MM.1S (cell line): Measurements from ENCODE around the gene MAGI3.

Experiments used
- DNase-seq: peaks from one replicate; pipeline ENCODE4 v3.0.0-alpha.2; 2015
- H2AFZ ChIP-seq: fragments of 300-600 bp; sonication (generic); 2 replicates; pipeline ENCODE4 v1.6.0; 2016; ENCODE audit warnings: antibody characterized with exemption, low read length
- H3F3A ChIP-seq: fragments of 300-600 bp; sonication (generic); 2 replicates; pipeline ENCODE4 v1.6.1; 2016; ENCODE audit warnings: mild to moderate bottlenecking, antibody characterized with exemption, low read length, moderate library complexity, mixed read lengths; ENCODE audit not compliant: insufficient read depth
- H3K27ac ChIP-seq: fragments of 300-600 bp; sonication (generic); 2 replicates; pipeline ENCODE4 v1.5.1; 2016; ENCODE audit warnings: mild to moderate bottlenecking, low read length
- H3K27me3 ChIP-seq: fragments of 300-600 bp; sonication (generic); replicated peaks from 2 replicates; pipeline ENCODE4 v1.6.0; 2016; ENCODE audit warnings: low read length; ENCODE audit not compliant: insufficient read depth
- H3K36me3 ChIP-seq: fragments of 300-600 bp; sonication (generic); replicated peaks from 2 replicates; pipeline ENCODE4 v1.6.1; 2016; ENCODE audit warnings: mild to moderate bottlenecking, low read length, mixed read lengths; ENCODE audit not compliant: insufficient read depth
- H3K4me1 ChIP-seq: fragments of 300-600 bp; sonication (generic); 2 replicates; pipeline ENCODE4 v1.6.1; 2016; ENCODE audit warnings: low read length, mixed read lengths
- H3K4me2 ChIP-seq: fragments of 300-600 bp; sonication (generic); 2 replicates; pipeline ENCODE4 v1.6.0; 2016; ENCODE audit warnings: low read depth, low read length
- H3K4me3 ChIP-seq: fragments of 300-600 bp; sonication (generic); 2 replicates; pipeline ENCODE4 v1.5.1; 2016; ENCODE audit warnings: low read length, mixed read lengths
- H3K79me2 ChIP-seq: fragments of 300-600 bp; sonication (generic); 2 replicates; pipeline ENCODE4 v1.6.1; 2016; ENCODE audit warnings: mixed run types, low read length, mixed read lengths
- H3K9ac ChIP-seq: fragments of 300-600 bp; sonication (generic); 2 replicates; pipeline ENCODE4 v1.6.1; 2016; ENCODE audit warnings: low read length, mixed read lengths
- H3K9me2 ChIP-seq: fragments of 300-600 bp; sonication (generic); replicated peaks from 2 replicates; pipeline ENCODE4 v1.6.1; 2016; ENCODE audit warnings: mild to moderate bottlenecking, low read length, mixed read lengths; ENCODE audit not compliant: insufficient read depth
- H3K9me3 ChIP-seq: fragments of 300-600 bp; sonication (generic); replicated peaks from 2 replicates; pipeline ENCODE4 v1.6.1; 2016; ENCODE audit warnings: mild to moderate bottlenecking, low read length, mixed read lengths; ENCODE audit not compliant: insufficient read depth
- H4K20me1 ChIP-seq: fragments of 300-600 bp; sonication (generic); 2 replicates; pipeline ENCODE4 v1.6.1; 2016; ENCODE audit warnings: mild to moderate bottlenecking, low read length, moderate library complexity, mixed read lengths; ENCODE audit not compliant: insufficient read depth
- CTCF ChIP-seq: fragments of 300-600 bp; sonication (generic); IDR thresholded peaks from 2 replicates; pipeline ENCODE4 v1.5.1; 2016; ENCODE audit warnings: antibody characterized with exemption, low read length, mixed read lengths
- EZH2 ChIP-seq: fragments of 300-600 bp; sonication (generic); optimal IDR thresholded peaks from 2 replicates; pipeline ENCODE3; 2017; ENCODE audit warnings: low read depth, mild to moderate bottlenecking, antibody characterized with exemption, low read length, mixed read lengths
- EZH2phosphoT487 ChIP-seq: fragments of 300-600 bp; sonication (generic); IDR thresholded peaks from 2 replicates; pipeline ENCODE4 v1.6.1; 2018; ENCODE audit warnings: antibody characterized with exemption, low read length

MAGI3 gene

GRCh38 chr1:113493533-113493932 lies 103.2 kb downstream of the MAGI3 start:
- H3K9me2 ChIP-seq, result no peaks in the 10 kb centered on the region
- no peak overlapping the region for H2AFZ ChIP-seq
- H3K27ac ChIP-seq, result no peak overlapping the region
- no peaks in the 10 kb centered on the region for H3K79me2 ChIP-seq
- no peaks in the 10 kb centered on the region for H3K27me3 ChIP-seq
- no peak overlapping the region for H3K9ac ChIP-seq
- no peak overlapping the region for H3K4me2 ChIP-seq
- DNase-seq, result no peak
- H3K4me3 ChIP-seq, result no peak overlapping the region
- TF ChIP-seq EZH2phosphoT487 (no peak), CTCF (no peak), EZH2 (no peak)
- no peaks in the 10 kb centered on the region for H3F3A ChIP-seq
- no peaks in the 10 kb centered on the region for H3K9me3 ChIP-seq
- no peaks in the 10 kb centered on the region for H3K4me1 ChIP-seq
- H3K36me3 ChIP-seq, result no peaks in the 10 kb centered on the region
- no peaks in the 10 kb centered on the region for H4K20me1 ChIP-seq

- Histone ChIP-seq H3K27ac (no peak overlapping the region), H3K27me3 (no peaks in the 10 kb centered on the region), H4K20me1 (no peaks in the 10 kb centered on the region), H3K9ac (no peak overlapping the region), H3K9me2 (no peaks in the 10 kb centered on the region), H3K9me3 (no peaks in the 10 kb centered on the region), H3K36me3 (no peaks in the 10 kb centered on the region), H3K4me2 (no peak overlapping the region), H2AFZ (no peak overlapping the region), H3K4me3 (no peak overlapping the region), H3K4me1 (no peaks in the 10 kb centered on the region), H3F3A (no peaks in the 10 kb centered on the region), H3K79me2 (no peaks in the 10 kb centered on the region)
- DNase-seq, result no peak
- TF ChIP-seq EZH2phosphoT487, result no peak
- no peak for TF ChIP-seq EZH2
- no peak for TF ChIP-seq CTCF
These were observed 115.0 kb downstream of the MAGI3 start for GRCh38 chr1:113505357-113505756.

- Histone ChIP-seq H3K9ac (no peak overlapping the region), H2AFZ (no peak overlapping the region), H3K4me1 (no peaks in the 10 kb centered on the region), H3K9me3 (no peaks in the 10 kb centered on the region), H3K36me3 (no peaks in the 10 kb centered on the region), H3F3A (no peaks in the 10 kb centered on the region), H3K4me2 (no peak overlapping the region), H3K79me2 (no peaks in the 10 kb centered on the region), H4K20me1 (no peaks in the 10 kb centered on the region), H3K9me2 (no peaks in the 10 kb centered on the region), H3K27me3 (no peaks in the 10 kb centered on the region), H3K4me3 (no peak overlapping the region), H3K27ac (no peak overlapping the region)
- DNase-seq, result no peak
- TF ChIP-seq CTCF (no peak), EZH2phosphoT487 (no peak), EZH2 (no peak)
These were observed 117.4 kb downstream of the MAGI3 start for GRCh38 chr1:113507552-113508214.
